Measurements from ENCODE around the gene ESPN.
"Not testable (repeated sequence)": the region's sequence is repeated elsewhere in the genome, so short reads cannot be mapped to it uniquely, and the experiment has no call there.

The ESPN gene

GRCh38 chr1:6440198-6441126, 15.9 kb downstream of the ESPN start:
- ChIA-PET CTCF (interaction anchor here (0.9 to 6.8 kb wide), 9 partner anchors 10 to 194 kb away, joined by 3 to 107 read pairs (median 6); no protein-coding TSS in a partner anchor), POLR2A (no interaction called here)
- no peak overlapping the region for H3K4me3 ChIP-seq (ENCODE audit: low read depth, low read length)
- DNase-seq (ENCODE audit: low read depth, low spot score), result no peak
- TF ChIP-seq CTCF (IDR thresholded peaks at IDR 0.05; ENCODE audit: insufficient read depth, low read length, missing control alignments), result peak; percentile 19

GRCh38 chr1:6441586-6441985, 17.0 kb downstream of the ESPN start:
- CTCF ChIA-PET, result interaction anchor here (0.9 to 6.8 kb wide), 8 partner anchors 9 to 195 kb away, joined by 3 to 107 read pairs (median 6); no protein-coding TSS in a partner anchor
- no peak for TF ChIP-seq CTCF (IDR thresholded peaks at IDR 0.05; ENCODE audit: insufficient read depth, low read length, missing control alignments)
- H3K4me3 ChIP-seq (ENCODE audit: low read depth, low read length), result no peak overlapping the region
- POLR2A ChIA-PET, result no interaction called here
- no peak for DNase-seq (ENCODE audit: low read depth, low spot score)

- no peak overlapping the region for H3K4me3 ChIP-seq (ENCODE audit: low read depth, low read length)
- TF ChIP-seq CTCF (IDR thresholded peaks at IDR 0.05; ENCODE audit: insufficient read depth, low read length, missing control alignments), result no peak
- ChIA-PET CTCF (interaction anchor here (0.7 to 1.8 kb wide), 3 partner anchors 19 to 80 kb away, joined by 3 to 4 read pairs (median 4); no protein-coding TSS in a partner anchor), POLR2A (no interaction called here)
- no peak for DNase-seq (ENCODE audit: low read depth, low spot score)
These were observed 19.0 kb downstream of the ESPN start for GRCh38 chr1:6443339-6444115.

- no peak for DNase-seq (ENCODE audit: low read depth, low spot score)
- CTCF ChIA-PET, result interaction anchor here (0.7 to 1.8 kb wide), 4 partner anchors 21 to 79 kb away, joined by 3 to 4 read pairs (median 3); no protein-coding TSS in a partner anchor
- H3K4me3 ChIP-seq (ENCODE audit: low read depth, low read length), result no peak overlapping the region
- POLR2A ChIA-PET, result no interaction called here
- no peak for TF ChIP-seq CTCF (IDR thresholded peaks at IDR 0.05; ENCODE audit: insufficient read depth, low read length, missing control alignments)
These were observed 19.8 kb downstream of the ESPN start for GRCh38 chr1:6444377-6444776.

GRCh38 chr1:6445062-6445763, 20.6 kb downstream of the ESPN start:
- no peak for DNase-seq (ENCODE audit: low read depth, low spot score)
- ChIA-PET CTCF (interaction anchor here (0.6 to 1.8 kb wide), 8 partner anchors 11 to 199 kb away, joined by 3 to 4 read pairs (median 3); no protein-coding TSS in a partner anchor), POLR2A (no interaction called here)
- no peak overlapping the region for H3K4me3 ChIP-seq (ENCODE audit: low read depth, low read length)
- peak; percentile 68 for TF ChIP-seq CTCF (IDR thresholded peaks at IDR 0.05; ENCODE audit: insufficient read depth, low read length, missing control alignments)

GRCh38 chr1:6445929-6446328, 21.4 kb downstream of the ESPN start:
- DNase-seq (ENCODE audit: low read depth, low spot score); POLR2A ChIA-PET; H3K4me3 ChIP-seq (ENCODE audit: low read depth, low read length): not testable (repeated sequence)
- CTCF ChIA-PET, result interaction anchor here (1.0 to 1.4 kb wide), 5 partner anchors 11 to 199 kb away, joined by 3 to 5 read pairs (median 3); no protein-coding TSS in a partner anchor
